ENCODE measurements around the gene ACAD10.
"Not testable (repeated sequence)": the region's sequence is repeated elsewhere in the genome, so short reads cannot be mapped to it uniquely, and the experiment has no call there.

The ACAD10 gene

GRCh38 chr12:111685811-111686573 is at the start of gene ACAD10, which contains the start of gene BRAP:
ACAD10 (plus strand) TSS chr12:111686053; CDS start chr12:111692710, 6,657 bp downstream.
BRAP (minus strand) TSS chr12:111685956; CDS start chr12:111685792, 164 bp downstream.
- DNase-seq (ENCODE audit: low read depth): peak; percentile 85

- peak; percentile 37 for DNase-seq (ENCODE audit: low read depth)
Observed at GRCh38 chr12:111636209-111636945, 49.5 kb upstream of the ACAD10 start.

- no peak for DNase-seq (ENCODE audit: low read depth)
Observed at GRCh38 chr12:111638556-111638955, 47.3 kb upstream of the ACAD10 start.

DNA sequence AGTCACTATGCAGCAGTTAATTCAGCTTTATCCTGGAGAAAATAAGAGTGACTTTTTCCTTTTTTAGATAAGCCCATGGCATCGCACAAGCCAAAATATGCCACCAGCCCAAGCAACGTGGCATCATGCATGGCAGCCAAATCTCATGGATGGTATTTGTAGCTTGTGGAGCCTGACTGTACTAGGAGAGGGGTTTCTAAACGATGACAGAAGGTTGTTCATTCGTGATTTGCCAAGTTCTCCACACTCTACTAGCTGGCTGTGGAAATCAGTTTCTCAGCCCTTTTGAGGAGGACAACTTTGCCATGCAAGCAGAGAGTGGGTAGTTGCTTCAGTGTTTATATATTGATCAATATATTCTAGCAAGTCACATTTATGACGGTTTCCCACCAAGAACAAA is 45.3 kb upstream of the ACAD10 start:
- DNase-seq (ENCODE audit: low read depth): no peak

GRCh38 chr12:111642681-111643426 is 43.0 kb upstream of the ACAD10 start:
- no peak for DNase-seq (ENCODE audit: low read depth)

GRCh38 chr12:111643427-111643826 is 42.4 kb upstream of the ACAD10 start:
- DNase-seq (ENCODE audit: low read depth): peak; percentile 32

GRCh38 chr12:111645433-111645832 is 40.4 kb upstream of the ACAD10 start:
- no peak for DNase-seq (ENCODE audit: low read depth)

DNA sequence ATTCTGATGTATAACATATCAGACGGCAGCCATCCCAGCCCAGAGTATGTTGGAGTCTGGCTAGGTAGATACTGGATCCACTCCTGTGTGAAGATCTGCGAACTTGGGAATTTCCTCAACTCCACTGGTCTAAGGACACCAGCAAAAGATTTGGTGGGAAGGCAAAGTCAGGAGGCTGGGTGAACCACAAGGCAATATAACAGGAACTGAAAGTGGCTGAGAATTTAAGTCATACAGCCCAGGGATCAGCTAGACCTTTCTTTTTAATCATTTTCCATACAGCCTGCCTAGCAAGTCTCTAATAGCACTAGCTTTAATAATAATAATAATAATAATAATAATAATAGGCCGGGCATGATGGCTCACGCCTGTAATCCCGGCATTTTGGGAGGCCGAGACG is 34.9 kb upstream of the ACAD10 start:
- DNase-seq (ENCODE audit: low read depth): no peak

DNA sequence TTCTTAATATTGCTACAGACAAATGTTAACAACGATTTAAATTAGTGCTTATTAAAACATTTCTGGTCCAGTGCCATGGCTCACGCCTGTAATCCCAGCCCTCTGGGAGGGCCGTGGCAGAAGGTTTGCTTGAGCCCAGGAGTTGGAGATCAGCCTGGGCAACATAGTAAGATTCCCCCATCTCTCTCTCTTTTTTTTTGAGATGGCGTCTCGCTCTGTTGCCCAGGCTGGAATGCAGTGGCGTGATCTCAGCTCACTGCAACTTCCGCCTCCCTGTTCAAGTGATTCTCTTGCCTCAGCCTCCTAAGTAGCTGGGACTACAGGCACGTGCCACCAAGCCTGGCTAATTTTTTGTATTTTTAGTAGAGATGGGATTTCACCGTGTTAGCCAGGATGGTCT is 33.3 kb upstream of the ACAD10 start:
- not testable (repeated sequence) for DNase-seq (ENCODE audit: low read depth)

DNA sequence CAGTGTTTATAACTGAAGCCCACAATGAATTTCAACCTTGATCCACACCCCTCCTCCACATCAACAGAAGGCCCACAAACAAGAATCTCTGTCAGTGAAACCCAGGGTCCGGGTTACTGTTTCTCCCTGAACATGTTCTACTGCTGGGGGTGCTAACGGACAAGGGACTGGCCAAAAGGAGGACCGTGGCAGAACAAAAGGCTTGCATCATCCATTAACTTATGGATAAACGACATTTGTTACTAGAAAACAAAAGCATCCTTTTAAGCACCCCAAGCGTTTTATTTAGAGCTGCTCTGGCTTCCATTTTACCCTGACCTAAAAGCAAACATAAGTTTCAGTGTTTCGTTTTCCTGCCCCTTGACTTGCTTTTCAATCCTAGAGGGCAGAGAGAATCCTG is 32.3 kb upstream of the ACAD10 start:
- no peak for DNase-seq (ENCODE audit: low read depth)

- DNase-seq (ENCODE audit: low read depth): no peak
Observed at GRCh38 chr12:111655356-111655755, 30.5 kb upstream of the ACAD10 start.

DNA sequence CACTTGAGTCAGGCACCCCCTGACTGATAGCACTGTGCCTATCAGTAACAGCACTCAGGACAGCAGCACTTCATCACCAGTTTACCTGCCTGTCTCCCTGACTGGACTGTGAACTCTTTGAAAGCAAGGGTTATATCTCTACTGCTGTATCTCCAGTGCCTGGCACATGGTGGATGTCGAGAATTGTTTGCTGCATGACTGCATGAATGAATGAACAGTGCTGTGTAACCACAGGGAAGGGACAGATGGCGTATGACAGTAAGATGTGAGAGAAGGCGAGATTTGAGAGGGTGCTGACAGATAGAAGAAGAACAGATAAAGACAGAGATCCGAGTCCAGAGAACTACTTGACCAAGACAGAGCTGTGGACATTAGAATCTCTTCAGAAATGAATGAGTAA is 29.8 kb upstream of the ACAD10 start:
- DNase-seq (ENCODE audit: low read depth): no peak

- no peak for DNase-seq (ENCODE audit: low read depth)
Observed at GRCh38 chr12:111664499-111664898, 21.4 kb upstream of the ACAD10 start.

DNA sequence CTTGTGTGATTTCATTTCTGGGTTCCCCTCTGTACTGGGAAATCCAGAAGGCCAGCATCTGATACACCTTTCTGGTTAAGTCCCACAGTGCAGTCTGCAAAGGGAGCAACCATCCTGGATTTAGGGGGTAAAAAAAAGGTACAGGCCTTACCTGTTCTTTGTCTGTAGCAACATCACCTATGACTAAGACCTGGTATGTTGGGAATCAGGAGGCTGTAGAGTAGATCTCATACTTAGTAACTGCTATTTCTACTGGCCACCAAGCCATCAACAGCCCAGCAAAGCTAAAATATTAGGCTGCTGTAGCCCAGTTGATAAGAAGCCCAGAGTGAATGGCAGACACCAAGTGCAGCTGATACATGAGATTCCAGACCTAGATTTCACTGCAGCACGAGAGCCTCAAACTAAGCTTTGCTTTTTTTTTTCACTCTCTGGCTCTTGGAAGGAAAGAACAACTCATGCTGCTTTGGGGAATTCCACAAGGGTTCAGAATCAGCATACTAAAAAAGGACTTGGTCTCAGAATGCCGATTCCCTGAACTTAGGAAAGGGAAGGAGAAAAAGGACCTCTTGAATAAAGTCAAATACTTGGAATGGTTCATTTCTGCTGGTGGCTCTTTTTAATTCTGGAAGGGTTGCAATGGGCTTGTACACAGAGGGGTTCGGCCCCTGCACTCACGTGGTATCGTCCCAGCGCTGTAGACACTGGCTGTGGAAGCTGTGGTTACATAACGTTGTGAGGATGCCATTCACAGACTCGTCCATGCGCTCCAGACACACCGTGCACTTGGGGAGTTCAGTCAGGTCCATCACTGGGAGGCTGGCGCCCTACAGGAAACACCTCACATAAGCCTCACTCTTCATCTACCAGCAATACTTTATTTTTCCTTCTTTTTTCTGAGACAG is 20.6 kb upstream of the ACAD10 start:
- no peak for DNase-seq (ENCODE audit: low read depth)

DNA sequence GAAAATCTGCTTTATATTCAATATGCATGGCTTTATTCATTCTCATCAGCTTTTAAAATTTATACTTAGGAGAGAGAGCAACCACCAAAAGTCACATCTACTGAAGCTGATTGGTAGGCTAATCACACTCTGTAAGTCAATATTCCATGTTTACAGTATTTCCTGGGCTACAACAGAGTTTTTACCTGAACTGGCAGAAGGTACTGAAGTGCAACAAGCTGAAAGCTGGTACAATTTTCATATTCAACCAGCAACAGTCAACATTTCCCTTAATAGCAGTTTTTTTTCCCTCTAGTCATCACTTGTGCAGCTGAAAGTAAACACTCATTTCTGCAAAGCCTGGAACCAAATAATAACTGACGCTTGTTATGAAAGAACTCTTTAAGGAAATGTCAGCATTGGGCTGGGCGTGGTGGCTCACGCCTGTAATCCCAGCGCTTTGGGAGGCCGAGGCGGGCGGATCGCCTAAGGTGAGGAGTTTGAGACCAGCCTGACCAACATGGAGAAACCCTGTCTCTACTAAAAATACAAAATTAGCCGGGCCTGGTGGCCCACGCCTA is 13.0 kb upstream of the ACAD10 start:
- DNase-seq (ENCODE audit: low read depth): no peak

GRCh38 chr12:111673503-111673902 is 12.3 kb upstream of the ACAD10 start:
- no peak for DNase-seq (ENCODE audit: low read depth)

DNA sequence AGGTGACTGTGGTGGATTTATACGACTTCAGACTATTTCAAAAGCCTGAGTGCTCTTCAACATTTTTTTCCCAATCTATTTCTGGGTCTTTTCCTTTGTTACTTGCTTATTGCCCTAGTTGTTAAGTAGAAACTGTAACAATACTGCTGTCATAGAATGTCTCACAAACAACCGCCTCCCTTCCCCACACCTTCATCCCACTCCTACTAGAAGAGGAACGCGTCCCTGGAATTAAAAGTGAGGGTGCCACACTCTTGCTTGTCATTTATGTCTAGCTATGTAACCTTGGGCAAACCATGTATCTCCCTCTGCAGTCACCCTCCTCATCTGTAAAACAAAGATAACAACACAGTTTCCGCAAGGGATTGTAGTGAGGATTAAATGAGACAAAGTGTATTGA is 8.7 kb upstream of the ACAD10 start:
- no peak for DNase-seq (ENCODE audit: low read depth)

GRCh38 chr12:111684485-111685198 is 1.2 kb upstream of the ACAD10 start:
- not testable (repeated sequence) for DNase-seq (ENCODE audit: low read depth)

DNA sequence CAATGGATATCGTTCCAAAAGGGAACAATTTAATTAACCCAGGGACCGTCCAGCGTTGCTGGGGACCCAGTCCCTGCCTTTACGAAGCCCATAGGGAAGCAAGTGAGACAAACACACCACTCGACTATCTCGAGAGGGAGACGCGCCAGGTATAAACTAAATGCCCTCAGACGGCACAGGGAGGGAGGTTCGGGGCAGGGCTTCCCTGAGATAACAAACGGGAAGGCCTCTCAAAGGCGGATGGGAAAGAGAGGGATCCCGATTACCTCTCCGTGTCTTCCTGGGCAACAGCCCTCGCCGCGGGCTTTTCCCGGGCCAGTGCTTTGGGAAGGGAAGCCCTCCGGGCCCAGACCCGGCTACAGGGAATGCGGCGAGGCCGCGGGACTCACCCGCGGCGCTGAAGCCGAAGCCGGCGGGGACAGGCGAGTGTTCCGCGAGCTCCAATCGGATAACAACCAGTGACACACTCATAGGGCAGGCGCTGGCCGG is 487 bp upstream of the ACAD10 start:
- DNase-seq (ENCODE audit: low read depth): no peak

- DNase-seq (ENCODE audit: low read depth): no peak
Observed at GRCh38 chr12:111686574-111687105, 787 bp downstream of the ACAD10 start.
